ENCODE data around the gene CHRNG.

CHRNG gene

GRCh38 chr2:232505856-232506255 is 33.6 kb upstream of the CHRNG start:
- no peak for DNase-seq

- no peak for DNase-seq
These were observed 32.8 kb upstream of the CHRNG start for GRCh38 chr2:232506709-232507108.

- no peak for DNase-seq
These were observed 31.2 kb upstream of the CHRNG start for GRCh38 chr2:232508251-232508650.

- DNase-seq = no peak
These were observed 28.1 kb upstream of the CHRNG start for GRCh38 chr2:232511336-232511890.

GRCh38 chr2:232512602-232513001 is 26.9 kb upstream of the CHRNG start:
- DNase-seq = no peak

- DNase-seq = no peak
These were observed 26.1 kb upstream of the CHRNG start for GRCh38 chr2:232513353-232513752.

GRCh38 chr2:232515639-232516038 is 23.9 kb upstream of the CHRNG start:
- DNase-seq = no peak

GRCh38 chr2:232516551-232516950 is 22.9 kb upstream of the CHRNG start:
- DNase-seq = no peak

GRCh38 chr2:232518844-232519243 is 20.6 kb upstream of the CHRNG start:
- no peak for DNase-seq

- DNase-seq = no peak
These were observed 19.7 kb upstream of the CHRNG start, which contains the start of gene PRSS56 for GRCh38 chr2:232519581-232520438. Gene PRSS56, plus strand, starts transcription at chr2:232520388. Its CDS starts 211 bp downstream, at chr2:232520599.

GRCh38 chr2:232520489-232520888 is 19.0 kb upstream of the CHRNG start:
- no peak for DNase-seq

- no peak for DNase-seq
These were observed 18.4 kb upstream of the CHRNG start for GRCh38 chr2:232521098-232521497.

- no peak for DNase-seq
These were observed 17.4 kb upstream of the CHRNG start for GRCh38 chr2:232521959-232522622.

- DNase-seq = no peak
These were observed 16.7 kb upstream of the CHRNG start for GRCh38 chr2:232522623-232523401.

GRCh38 chr2:232523402-232523681 is 16.1 kb upstream of the CHRNG start:
- no peak for DNase-seq

- DNase-seq = no peak
These were observed 15.6 kb upstream of the CHRNG start for GRCh38 chr2:232523682-232524597.

GRCh38 chr2:232524771-232525170 is 14.7 kb upstream of the CHRNG start:
- no peak for DNase-seq

- DNase-seq = no peak
These were observed 14.3 kb upstream of the CHRNG start for GRCh38 chr2:232525199-232525598.

GRCh38 chr2:232525791-232526371 is 13.6 kb upstream of the CHRNG start, which contains the start of gene CHRND:
Gene CHRND, plus strand, starts transcription at chr2:232526160. Its CDS starts 56 bp downstream, at chr2:232526216.
- no peak for DNase-seq

GRCh38 chr2:232526372-232526941 is 13.0 kb upstream of the CHRNG start:
- DNase-seq = no peak

GRCh38 chr2:232527905-232528470 is 11.5 kb upstream of the CHRNG start:
- DNase-seq = no peak
